ENCODE measurements around the gene C4B. TPM values are rescaled to one million over a fixed set of nuclear protein-coding genes. Genes with fewer than 3 reads are reported as not detected.
"Not testable (repeated sequence)": the region's sequence is repeated elsewhere in the genome, so short reads cannot be mapped to it uniquely, and the experiment has no call there.

Gene C4B
- total RNA-seq, 1 experiment from 2014 or later: 8.8 TPM

GRCh38 chr6:32010856-32011530, 3.6 kb upstream of the C4B start:
- H3K4me3 ChIP-seq (ENCODE audit: low read depth in 2 of 2, low read length in 2 of 2); BruUV-seq (replicated peaks); in situ Hi-C loops (cut with HindIII; ENCODE audit: low pct_unique_long_range_greater_than_20kb, low sequenced_read_pairs); POLR2A ChIA-PET; H3K27me3 ChIP-seq (ENCODE audit: control insufficient read depth, insufficient read depth, low read length); H3K27ac ChIP-seq (ENCODE audit: low read length); H3K36me3 ChIP-seq (ENCODE audit: control insufficient read depth, insufficient read depth, low read length); ATAC-seq; intact Hi-C loops (cut with micrococcal nuclease; ENCODE audit: unreplicated experiment); H3K9me3 ChIP-seq (ENCODE audit: control insufficient read depth, insufficient read depth, low read depth, low read length); CTCF ChIA-PET; DNase-seq (ENCODE audit: low read depth, low spot score); H3K4me1 ChIP-seq (ENCODE audit: control insufficient read depth, insufficient read depth, low read length): not testable (repeated sequence)

GRCh38 chr6:32012941-32013617, 1.5 kb upstream of the C4B start:
- in situ Hi-C loops (cut with HindIII; ENCODE audit: low pct_unique_long_range_greater_than_20kb, low sequenced_read_pairs); H3K9me3 ChIP-seq (ENCODE audit: control insufficient read depth, insufficient read depth, low read depth, low read length); H3K27ac ChIP-seq (ENCODE audit: low read length); intact Hi-C loops (cut with micrococcal nuclease; ENCODE audit: unreplicated experiment); BruUV-seq (replicated peaks); CTCF ChIA-PET; H3K4me1 ChIP-seq (ENCODE audit: control insufficient read depth, insufficient read depth, low read length); H3K27me3 ChIP-seq (ENCODE audit: control insufficient read depth, insufficient read depth, low read length); H3K36me3 ChIP-seq (ENCODE audit: control insufficient read depth, insufficient read depth, low read length); ATAC-seq; H3K4me3 ChIP-seq (ENCODE audit: low read depth in 2 of 2, low read length in 2 of 2); DNase-seq (ENCODE audit: low read depth, low spot score); POLR2A ChIA-PET: not testable (repeated sequence)

GRCh38 chr6:32013738-32014137, 857 bp upstream of the C4B start:
- not testable (repeated sequence) for BruUV-seq (replicated peaks)

GRCh38 chr6:32022100-32022499, 7.5 kb downstream of the C4B start:
- DNase-seq (ENCODE audit: low read depth, low spot score); H3K9me3 ChIP-seq (ENCODE audit: control insufficient read depth, insufficient read depth, low read depth, low read length); BruUV-seq (replicated peaks); CTCF ChIA-PET; H3K4me3 ChIP-seq (ENCODE audit: low read depth in 2 of 2, low read length in 2 of 2); H3K27ac ChIP-seq (ENCODE audit: low read length); H3K4me1 ChIP-seq (ENCODE audit: control insufficient read depth, insufficient read depth, low read length); H3K36me3 ChIP-seq (ENCODE audit: control insufficient read depth, insufficient read depth, low read length); in situ Hi-C loops (cut with HindIII; ENCODE audit: low pct_unique_long_range_greater_than_20kb, low sequenced_read_pairs); intact Hi-C loops (cut with micrococcal nuclease; ENCODE audit: unreplicated experiment); POLR2A ChIA-PET; H3K27me3 ChIP-seq (ENCODE audit: control insufficient read depth, insufficient read depth, low read length): not testable (repeated sequence)
- peak; percentile 75 for ATAC-seq

More at GRCh38 chr6:32013738-32014137, 857 bp upstream of the C4B start:
- H3K36me3 ChIP-seq (ENCODE audit: control insufficient read depth, insufficient read depth, low read length); H3K4me1 ChIP-seq (ENCODE audit: control insufficient read depth, insufficient read depth, low read length); in situ Hi-C loops (cut with HindIII; ENCODE audit: low pct_unique_long_range_greater_than_20kb, low sequenced_read_pairs); H3K9me3 ChIP-seq (ENCODE audit: control insufficient read depth, insufficient read depth, low read depth, low read length); intact Hi-C loops (cut with micrococcal nuclease; ENCODE audit: unreplicated experiment); H3K27ac ChIP-seq (ENCODE audit: low read length); DNase-seq (ENCODE audit: low read depth, low spot score); CTCF ChIA-PET; POLR2A ChIA-PET; H3K4me3 ChIP-seq (ENCODE audit: low read depth in 2 of 2, low read length in 2 of 2); ATAC-seq; H3K27me3 ChIP-seq (ENCODE audit: control insufficient read depth, insufficient read depth, low read length): not testable (repeated sequence)

- 0 out of 2 replicates have a peak, but pooled peaks have one; percentile 28 for ATAC-seq
- H3K27ac ChIP-seq (ENCODE audit: low read length): not testable (repeated sequence)
Measured at GRCh38 chr6:32028631-32029030, 14.0 kb downstream of the C4B start.

GRCh38 chr6:32029553-32029952, 15.0 kb downstream of the C4B start:
- ATAC-seq; H3K27ac ChIP-seq (ENCODE audit: low read length); in situ Hi-C loops (cut with HindIII; ENCODE audit: low pct_unique_long_range_greater_than_20kb, low sequenced_read_pairs); H3K4me1 ChIP-seq (ENCODE audit: control insufficient read depth, insufficient read depth, low read length); BruUV-seq (replicated peaks); POLR2A ChIA-PET; H3K4me3 ChIP-seq (ENCODE audit: low read depth in 2 of 2, low read length in 2 of 2); H3K9me3 ChIP-seq (ENCODE audit: control insufficient read depth, insufficient read depth, low read depth, low read length); H3K36me3 ChIP-seq (ENCODE audit: control insufficient read depth, insufficient read depth, low read length); CTCF ChIA-PET; H3K27me3 ChIP-seq (ENCODE audit: control insufficient read depth, insufficient read depth, low read length); DNase-seq (ENCODE audit: low read depth, low spot score); intact Hi-C loops (cut with micrococcal nuclease; ENCODE audit: unreplicated experiment): not testable (repeated sequence)

More at GRCh38 chr6:32028631-32029030, 14.0 kb downstream of the C4B start:
- BruUV-seq (replicated peaks); H3K9me3 ChIP-seq (ENCODE audit: control insufficient read depth, insufficient read depth, low read depth, low read length); DNase-seq (ENCODE audit: low read depth, low spot score); H3K36me3 ChIP-seq (ENCODE audit: control insufficient read depth, insufficient read depth, low read length); intact Hi-C loops (cut with micrococcal nuclease; ENCODE audit: unreplicated experiment); H3K27me3 ChIP-seq (ENCODE audit: control insufficient read depth, insufficient read depth, low read length); POLR2A ChIA-PET; H3K4me1 ChIP-seq (ENCODE audit: control insufficient read depth, insufficient read depth, low read length); CTCF ChIA-PET; in situ Hi-C loops (cut with HindIII; ENCODE audit: low pct_unique_long_range_greater_than_20kb, low sequenced_read_pairs); H3K4me3 ChIP-seq (ENCODE audit: low read depth in 2 of 2, low read length in 2 of 2): not testable (repeated sequence)

- ATAC-seq; in situ Hi-C loops (cut with HindIII; ENCODE audit: low pct_unique_long_range_greater_than_20kb, low sequenced_read_pairs); H3K36me3 ChIP-seq (ENCODE audit: control insufficient read depth, insufficient read depth, low read length); CTCF ChIA-PET; H3K9me3 ChIP-seq (ENCODE audit: control insufficient read depth, insufficient read depth, low read depth, low read length); DNase-seq (ENCODE audit: low read depth, low spot score); H3K27ac ChIP-seq (ENCODE audit: low read length); intact Hi-C loops (cut with micrococcal nuclease; ENCODE audit: unreplicated experiment); H3K4me3 ChIP-seq (ENCODE audit: low read depth in 2 of 2, low read length in 2 of 2); H3K27me3 ChIP-seq (ENCODE audit: control insufficient read depth, insufficient read depth, low read length); POLR2A ChIA-PET; H3K4me1 ChIP-seq (ENCODE audit: control insufficient read depth, insufficient read depth, low read length); BruUV-seq (replicated peaks): not testable (repeated sequence)
Measured at GRCh38 chr6:32035283-32036013, 20.9 kb downstream of the C4B start.
